Esophagus mucosa (tissue), 1 donor: ENCODE data around the gene MEGF11. TPM values are rescaled to one million over a fixed set of nuclear protein-coding genes. Genes with fewer than 3 reads are reported as not detected.

ENCODE experiments used
- ATAC-seq: fragments of 200-7000 bp; cut with Tn5 transposase; one replicate; pipeline ENCODE4 v1.9.1; 2020
- total RNA-seq: library from RNA; stranded (reverse); gene quantifications from one replicate; pipeline ENCODE4 v1.2.4, GENCODE V29; 2023
- donor health status: DM: yes; HTN: yes; CAD: no.

MEGF11 gene
- total RNA-seq, 1 donor from 2014 or later, result not detected

GRCh38 chr15:66051833-66052232 is 201.7 kb downstream of the MEGF11 start:
- no peak for ATAC-seq

DNA sequence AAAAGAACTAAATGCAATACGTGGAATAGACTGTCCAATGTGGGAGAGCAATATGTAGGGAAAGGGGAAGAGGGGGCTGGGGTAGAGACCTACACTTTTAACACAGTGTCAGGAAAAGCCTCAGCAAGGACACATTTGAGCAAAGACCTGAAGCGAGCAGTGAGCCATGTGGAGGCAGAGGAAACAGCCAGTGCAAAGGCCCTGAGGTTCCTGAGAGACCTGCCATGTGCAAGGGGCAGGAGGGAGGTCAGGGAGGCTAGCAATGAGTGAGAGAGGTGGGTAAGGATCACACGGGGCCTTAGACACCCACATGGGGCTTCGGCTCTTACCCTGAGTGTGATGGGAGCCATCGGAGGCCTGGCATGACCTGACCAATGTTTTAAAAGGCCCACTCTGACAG is 203.3 kb downstream of the MEGF11 start:
- ATAC-seq, result no peak

DNA sequence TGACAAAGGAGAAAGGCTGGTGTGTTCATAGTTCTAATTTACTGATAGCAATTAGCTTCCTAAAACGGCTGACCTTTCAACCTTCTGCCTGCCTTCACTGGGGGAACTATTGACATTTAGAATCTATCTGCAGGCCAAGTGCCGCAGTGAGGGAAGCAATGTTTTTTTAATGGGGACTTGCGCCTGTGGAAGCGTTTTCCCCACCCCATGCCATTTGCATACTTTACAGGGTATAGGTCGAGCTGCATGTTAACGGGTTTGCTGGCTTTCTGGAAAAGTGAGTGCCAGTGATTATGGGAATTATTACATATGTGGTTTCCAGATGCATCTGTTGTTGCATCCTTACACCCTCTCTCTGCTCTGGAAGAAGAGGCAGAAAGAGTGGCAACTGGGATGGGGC is 204.2 kb downstream of the MEGF11 start:
- no peak for ATAC-seq

DNA sequence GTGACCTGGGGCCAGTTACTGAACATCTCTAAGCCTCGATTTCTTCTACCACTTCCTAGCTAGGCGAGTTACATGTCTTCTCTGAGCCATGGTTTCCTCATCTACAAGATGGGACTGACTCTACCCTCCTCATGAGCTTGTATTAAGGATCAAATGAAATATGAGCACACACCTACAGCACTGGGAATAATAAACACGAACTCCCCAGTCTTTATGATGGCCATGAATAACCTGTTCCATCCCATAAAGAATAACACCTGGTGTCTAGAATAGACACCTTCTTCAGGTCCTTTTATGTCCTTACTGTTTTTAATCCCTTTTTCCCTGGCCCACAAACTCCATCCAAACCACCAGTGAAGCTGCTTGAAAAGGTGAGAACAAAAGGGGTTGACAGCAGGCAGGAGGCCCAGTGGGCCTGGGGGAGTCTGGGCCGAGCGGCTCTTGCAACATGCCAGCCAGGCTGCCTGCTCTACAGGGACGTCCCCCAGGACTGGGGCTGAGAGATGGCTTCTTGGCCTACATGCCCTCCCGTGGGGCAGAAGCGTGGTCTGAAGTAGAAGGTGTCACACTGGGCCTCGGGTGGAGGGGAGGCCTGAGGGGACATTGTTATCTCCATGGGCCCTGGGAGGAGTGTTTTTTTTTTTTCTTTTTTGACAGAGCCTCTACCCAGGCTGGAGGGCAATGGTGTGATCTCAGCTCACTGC is 206.1 kb downstream of the MEGF11 start:
- ATAC-seq, result no peak

- ATAC-seq, result no peak
These were observed 206.8 kb downstream of the MEGF11 start for GRCh38 chr15:66046751-66047150.

DNA sequence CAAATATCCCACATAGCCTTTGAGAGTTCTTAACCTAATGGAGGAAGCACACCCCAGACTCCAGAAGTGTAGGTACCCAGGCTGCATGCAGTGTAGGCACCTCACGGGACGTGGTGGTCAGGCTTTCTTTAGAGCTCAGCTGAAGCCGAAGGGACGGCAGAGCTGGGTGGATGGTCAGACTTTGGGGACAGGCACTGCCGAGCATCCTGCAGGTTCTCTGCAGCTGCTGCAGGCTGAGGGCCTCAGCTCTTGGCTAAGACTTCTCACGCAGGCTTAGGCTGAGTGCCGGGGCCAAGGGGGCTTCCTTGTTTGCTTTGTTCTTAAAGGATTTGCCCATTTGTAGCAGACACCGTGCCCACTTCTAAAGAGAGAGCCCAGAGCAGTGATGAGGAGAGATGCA is 207.2 kb downstream of the MEGF11 start:
- no peak for ATAC-seq

GRCh38 chr15:66045542-66045941 is 208.0 kb downstream of the MEGF11 start:
- no peak for ATAC-seq

- ATAC-seq, result no peak
These were observed 208.7 kb downstream of the MEGF11 start for GRCh38 chr15:66044837-66045236.

- ATAC-seq, result no peak
These were observed 210.3 kb downstream of the MEGF11 start for GRCh38 chr15:66043264-66043663.

GRCh38 chr15:66042624-66043023 is 210.9 kb downstream of the MEGF11 start:
- peak; percentile 29 for ATAC-seq

DNA sequence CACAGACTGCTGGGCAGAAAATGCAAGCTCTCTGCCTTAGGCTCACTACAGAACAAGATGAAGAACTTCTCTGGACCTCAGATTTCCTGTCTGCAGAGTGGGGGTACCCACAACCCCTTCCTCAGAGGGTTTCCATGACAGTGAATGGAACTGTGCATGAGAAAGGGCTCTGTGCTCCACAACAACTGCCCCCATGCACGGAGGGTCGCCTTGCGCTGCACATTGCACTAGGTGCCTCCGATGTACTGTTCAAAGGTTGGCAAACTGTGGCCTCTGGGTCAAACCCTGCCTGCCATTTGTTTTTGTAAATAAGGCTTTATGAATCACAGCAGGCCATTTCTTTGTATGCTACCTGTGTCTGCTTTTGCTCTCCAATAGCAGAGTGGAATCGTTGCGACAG is 212.3 kb downstream of the MEGF11 start:
- ATAC-seq, result no peak

DNA sequence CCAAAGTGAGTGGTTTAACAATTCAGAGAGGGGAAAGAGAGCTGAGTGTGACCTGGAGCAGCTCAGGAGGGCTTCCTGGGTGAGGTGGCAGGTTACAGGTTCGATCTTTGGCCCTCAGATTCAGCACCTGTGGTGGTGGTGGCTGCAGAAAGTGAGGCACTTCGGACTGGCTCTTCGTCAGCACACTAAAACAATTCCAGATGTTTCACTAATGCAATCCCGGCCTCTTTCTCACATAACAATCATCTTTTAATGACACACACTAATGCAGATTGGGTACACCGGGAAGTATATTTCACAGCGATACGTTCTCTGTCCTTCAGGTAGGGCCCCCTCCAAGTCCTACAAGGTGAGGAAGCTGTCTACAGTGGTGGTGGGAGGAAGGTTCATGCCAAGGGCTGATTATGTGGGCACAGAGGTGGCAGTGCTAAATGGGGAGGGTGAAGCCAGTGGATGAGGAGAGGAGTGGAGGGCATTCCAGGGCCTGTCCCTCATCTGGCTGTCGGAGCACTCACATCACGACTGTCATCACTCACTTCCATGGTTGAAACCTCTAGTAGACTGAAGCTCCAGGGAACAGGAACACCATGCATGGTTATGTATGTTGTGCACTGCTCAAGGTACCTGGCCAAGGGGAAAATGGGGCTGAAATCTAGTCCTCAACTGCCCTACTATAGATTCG is 213.2 kb downstream of the MEGF11 start:
- ATAC-seq, result no peak

GRCh38 chr15:66039117-66039871 is 214.3 kb downstream of the MEGF11 start:
- ATAC-seq, result no peak

DNA sequence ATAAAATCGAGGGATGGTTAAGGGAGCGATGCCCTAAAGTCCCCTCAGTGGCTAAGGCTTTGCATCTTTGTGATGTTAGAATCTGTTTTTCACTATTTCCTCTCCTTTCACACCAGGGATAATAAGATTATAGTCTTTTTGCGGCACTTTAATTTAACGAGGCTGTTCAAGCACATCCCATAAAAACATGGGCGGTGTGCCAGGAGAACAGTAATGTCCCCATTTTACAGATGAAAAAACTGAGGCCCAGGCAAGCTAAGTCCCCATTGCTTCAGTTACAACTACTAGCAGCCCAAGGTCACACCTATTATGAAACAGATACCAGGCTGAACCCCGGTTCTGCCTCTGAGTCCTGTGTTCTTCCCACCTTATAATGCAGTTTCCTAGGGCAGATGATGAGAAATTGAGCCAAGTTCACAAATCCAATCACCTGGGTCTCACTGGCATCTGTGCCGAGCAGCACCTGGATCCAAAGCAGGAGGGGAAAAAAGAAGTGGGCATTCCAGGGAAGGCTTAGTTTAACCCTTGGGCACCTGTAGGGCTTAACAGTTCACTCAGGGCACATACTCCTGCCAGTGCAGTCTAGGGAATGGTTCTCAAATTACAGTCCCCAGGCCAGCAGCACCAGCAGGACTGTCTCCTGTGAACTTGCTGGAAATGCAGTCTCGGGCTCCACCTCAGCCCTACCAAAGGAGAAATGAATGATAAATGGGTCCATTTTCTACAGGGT is 215.0 kb downstream of the MEGF11 start:
- ATAC-seq, result no peak

DNA sequence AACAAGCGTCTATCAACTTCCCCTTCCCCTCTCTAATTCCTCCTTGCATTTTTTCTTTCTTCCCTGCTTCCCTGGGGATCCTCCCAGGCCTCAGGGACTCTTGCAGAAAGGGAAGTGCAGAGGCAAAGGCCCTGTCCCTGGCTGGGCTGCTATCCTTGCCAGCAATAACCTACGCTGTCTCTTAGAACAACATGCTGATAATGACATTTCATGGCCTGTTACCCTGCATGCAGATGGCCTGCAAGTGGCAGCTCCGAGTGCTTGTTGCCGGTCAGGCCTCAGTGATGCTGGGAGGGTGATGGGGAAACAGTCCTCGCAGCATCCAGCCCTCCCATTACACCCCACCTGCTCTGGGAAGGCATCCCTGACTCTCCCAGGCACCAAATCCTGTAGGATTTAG is 216.7 kb downstream of the MEGF11 start:
- ATAC-seq, result no peak

DNA sequence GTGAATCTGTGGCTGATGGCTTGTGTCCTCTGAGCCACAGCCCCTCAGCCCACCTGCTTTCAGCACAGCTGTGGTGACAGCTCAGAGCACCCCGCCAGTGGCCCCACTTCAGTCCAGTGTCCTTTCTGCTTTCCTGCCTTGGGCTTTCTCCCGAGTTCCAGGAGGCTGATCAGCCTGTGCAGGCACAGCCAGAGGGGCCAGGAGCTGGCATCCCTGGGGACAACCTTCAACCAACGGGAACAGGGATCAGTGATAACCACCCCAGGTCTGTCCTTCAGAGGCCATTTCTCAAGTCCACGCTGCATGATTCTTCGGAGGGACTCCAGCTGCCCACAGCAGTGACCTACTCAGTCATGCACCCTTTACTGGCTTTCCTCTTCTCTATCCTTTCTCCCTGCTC is 217.6 kb downstream of the MEGF11 start:
- ATAC-seq, result no peak

DNA sequence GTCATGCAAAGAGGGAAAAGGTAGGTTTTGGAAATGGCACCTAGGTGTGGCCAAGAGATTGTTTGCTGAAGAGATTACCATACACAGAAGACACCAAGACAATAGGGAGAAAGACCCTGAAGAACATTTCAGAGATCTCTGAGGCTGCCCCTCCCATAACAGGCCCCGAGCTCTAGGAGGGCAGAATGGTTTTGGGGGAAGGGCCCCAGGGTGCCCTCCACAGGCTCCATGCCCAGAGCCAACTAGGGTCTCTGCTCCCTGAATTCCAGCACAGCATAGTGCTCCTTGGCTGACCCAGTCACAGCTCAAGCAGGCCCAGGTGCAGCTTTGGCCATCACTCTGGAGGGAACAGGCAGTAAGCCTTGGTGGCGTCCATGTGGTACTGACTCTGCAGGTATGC is 220.4 kb downstream of the MEGF11 start:
- no peak for ATAC-seq

- no peak for ATAC-seq
These were observed 221.5 kb downstream of the MEGF11 start for GRCh38 chr15:66032006-66032405.

DNA sequence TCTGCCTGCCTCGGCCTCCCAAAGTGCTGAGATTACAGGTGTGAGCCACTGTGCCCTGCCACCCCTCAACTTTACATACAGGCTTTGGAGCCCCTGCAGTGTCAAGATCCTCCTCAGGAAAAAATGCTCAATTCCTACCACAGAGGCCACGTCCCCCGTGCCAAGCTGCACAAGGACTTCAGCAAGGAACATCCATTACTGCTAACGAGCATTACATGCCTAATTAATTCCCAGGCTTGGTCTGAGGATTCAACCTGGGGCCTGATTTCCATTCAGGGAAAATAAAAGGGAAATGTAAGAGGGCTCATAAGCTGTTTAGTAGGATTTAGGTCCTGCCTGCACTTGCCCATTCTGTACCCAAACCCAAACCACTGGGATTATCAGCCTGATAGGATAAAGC is 222.9 kb downstream of the MEGF11 start:
- no peak for ATAC-seq

DNA sequence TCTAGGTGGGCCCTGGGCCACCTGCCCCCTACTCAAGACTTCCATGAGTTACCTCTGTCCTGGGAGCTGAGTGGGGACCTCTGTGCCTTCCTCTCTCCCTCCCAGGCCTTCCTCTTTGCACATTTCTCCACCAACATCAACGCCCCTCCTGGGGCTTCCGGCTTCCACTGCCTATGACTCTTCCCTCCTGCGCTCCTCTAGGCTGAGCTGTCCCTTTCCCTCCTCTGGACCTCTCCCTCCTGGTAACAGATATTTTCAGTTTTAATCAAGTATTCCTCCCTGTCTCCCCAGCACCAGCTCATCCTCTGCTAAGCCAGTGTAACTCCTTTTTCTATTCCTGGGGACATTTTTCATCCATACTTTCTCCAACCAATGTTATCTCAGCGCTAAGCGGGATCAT is 223.9 kb downstream of the MEGF11 start:
- no peak for ATAC-seq

GRCh38 chr15:66027268-66027805 is 226.2 kb downstream of the MEGF11 start:
- ATAC-seq, result no peak

DNA sequence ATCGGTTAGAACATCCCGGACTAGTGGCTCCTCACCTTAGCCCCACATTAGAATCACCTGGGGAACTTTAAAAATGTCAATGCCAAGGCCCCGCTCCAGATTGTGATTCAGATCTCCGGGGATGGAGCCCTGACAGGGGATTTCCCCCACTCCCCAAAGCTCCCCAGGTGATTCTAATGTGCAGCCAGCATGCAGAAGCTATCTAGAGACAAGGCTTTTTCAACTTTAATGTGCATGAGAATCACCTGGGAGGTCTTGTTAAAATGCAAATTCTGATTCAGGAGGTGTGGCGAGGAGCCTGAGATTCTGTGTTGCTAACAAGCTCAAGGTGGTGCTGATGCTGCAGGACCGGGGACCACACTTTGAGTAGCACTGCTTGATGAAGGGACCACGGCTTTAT is 227.6 kb downstream of the MEGF11 start:
- ATAC-seq, result no peak

- no peak for ATAC-seq
These were observed 228.5 kb downstream of the MEGF11 start for GRCh38 chr15:66025015-66025452.
